Panc1 (cell line): Measurements from ENCODE around the gene ARF1. TPM values are rescaled to one million over a fixed set of nuclear protein-coding genes. Genes with fewer than 3 reads are reported as not detected.

Source experiments
- ATAC-seq: fragments of 200-7000 bp; cut with Tn5 transposase; 2 replicates; pipeline ENCODE4 v1.9.1; 2020; ENCODE audit warnings: mild to moderate bottlenecking, moderate library complexity
- BruUV-seq: library from RNA; stranded (reverse); fragments of 400-500 nt; replicated peaks from 2 replicates; lab custom pipeline; 2021; lab: Mats Ljungman, UMichigan
- CTCF ChIA-PET: fragments of 300-600 bp; sonication (Branson Sonifier 250); formaldehyde crosslinking; loops from one replicate; lab custom pipeline; 2022; ENCODE audit warnings: antibody characterized with exemption; lab: Charles Lee
- POLR2A ChIA-PET: fragments of 300-600 bp; sonication (Branson Sonifier 250); formaldehyde crosslinking; loops from one replicate; lab custom pipeline; 2022; ENCODE audit warnings: antibody characterized with exemption; lab: Charles Lee
- DNase-seq: peaks from one replicate; pipeline ENCODE4 v3.0.0-alpha.2; 2010; ENCODE audit warnings: low read depth, low spot score
- H3K27ac ChIP-seq: 2 replicates; pipeline ENCODE4 v1.5.1; 2011; ENCODE audit warnings: mild to moderate bottlenecking, low read length, inconsistent platforms
- H3K27me3 ChIP-seq: fragments of 200-500 bp; sonication (Bioruptor generic); 2 replicates; pipeline ENCODE4 v1.6.0; 2014; ENCODE audit warnings: low read length, inconsistent platforms; ENCODE audit not compliant: control insufficient read depth, insufficient read depth
- H3K36me3 ChIP-seq: fragments of 200-500 bp; sonication (Bioruptor generic); 2 replicates; pipeline ENCODE4 v1.5.1; 2014; ENCODE audit warnings: inconsistent platforms, mild to moderate bottlenecking, low read length, moderate library complexity; ENCODE audit not compliant: control insufficient read depth, insufficient read depth
- H3K4me1 ChIP-seq: 2 replicates; pipeline ENCODE4 v1.5.1; 2011; ENCODE audit warnings: inconsistent platforms, mild to moderate bottlenecking, low read length, moderate library complexity; ENCODE audit not compliant: control insufficient read depth, insufficient read depth
- H3K4me3 ChIP-seq, 2 experiments: 2 replicates each; pipeline ENCODE4 v1.5.1; 2011 to 2012; ENCODE audit warnings: low read depth in 2 of 2, low read length in 2 of 2, mild to moderate bottlenecking in 2 of 2, inconsistent platforms in 1 of 2, moderate library complexity in 1 of 2
- H3K9me3 ChIP-seq: fragments of 200-500 bp; sonication (Bioruptor generic); 2 replicates; pipeline ENCODE4 v1.5.1; 2014; ENCODE audit warnings: low read depth, mild to moderate bottlenecking, inconsistent platforms, low read length, moderate library complexity; ENCODE audit not compliant: control insufficient read depth, insufficient read depth
- POLR2AphosphoS5 ChIP-seq: IDR thresholded peaks from 2 replicates; pipeline ENCODE4 v1.6.1; 2012; ENCODE audit warnings: mild to moderate bottlenecking, low read depth, low read length, moderate library complexity
- REST ChIP-seq, 2 experiments: IDR thresholded peaks; 2 replicates each; pipeline ENCODE4 v1.6.1; 2011 to 2012; ENCODE audit warnings: low read depth in 2 of 2, control low read depth in 1 of 2, low read length in 1 of 2, mild to moderate bottlenecking in 1 of 2, moderate library complexity in 1 of 2; ENCODE audit not compliant: insufficient read depth in 1 of 2
- SIN3A ChIP-seq: IDR thresholded peaks from 2 replicates; pipeline ENCODE4 v1.6.1; 2012; ENCODE audit warnings: low read depth, mild to moderate bottlenecking, low read length, moderate library complexity, borderline replicate concordance; ENCODE audit not compliant: insufficient read depth
- TCF7L2 ChIP-seq: IDR thresholded peaks from 2 replicates; pipeline ENCODE4 v1.6.1; 2011; ENCODE audit warnings: mild to moderate bottlenecking, low read depth, low read length, inconsistent platforms
- in situ Hi-C: cut with HindIII; loops from 2 replicates; pipeline ENCODE4 v1.10.0; 2016; ENCODE audit warnings: low sequenced_read_pairs, low pct_unique_long_range_greater_than_20kb
- intact Hi-C: fragments of 100-400 bp; cut with micrococcal nuclease; formaldehyde crosslinking; loops from one replicate; pipeline ENCODE4 v1.10.0; 2022; ENCODE audit not compliant: unreplicated experiment
- total RNA-seq: library from RNA; stranded (reverse); gene quantifications from one replicate; pipeline ENCODE4 v1.2.1, GENCODE V29; 2021; ENCODE audit not compliant: unreplicated experiment
- TF ChIP-seq, protein P1 (sequence below): fragments of 450-650 bp; IDR thresholded peaks from 2 replicates; pipeline ENCODE4 v1.5.1; 2017; ENCODE audit warnings: mild to moderate bottlenecking

Gene ARF1
- total RNA-seq, 1 experiment from 2014 or later, result 321 TPM

DNA sequence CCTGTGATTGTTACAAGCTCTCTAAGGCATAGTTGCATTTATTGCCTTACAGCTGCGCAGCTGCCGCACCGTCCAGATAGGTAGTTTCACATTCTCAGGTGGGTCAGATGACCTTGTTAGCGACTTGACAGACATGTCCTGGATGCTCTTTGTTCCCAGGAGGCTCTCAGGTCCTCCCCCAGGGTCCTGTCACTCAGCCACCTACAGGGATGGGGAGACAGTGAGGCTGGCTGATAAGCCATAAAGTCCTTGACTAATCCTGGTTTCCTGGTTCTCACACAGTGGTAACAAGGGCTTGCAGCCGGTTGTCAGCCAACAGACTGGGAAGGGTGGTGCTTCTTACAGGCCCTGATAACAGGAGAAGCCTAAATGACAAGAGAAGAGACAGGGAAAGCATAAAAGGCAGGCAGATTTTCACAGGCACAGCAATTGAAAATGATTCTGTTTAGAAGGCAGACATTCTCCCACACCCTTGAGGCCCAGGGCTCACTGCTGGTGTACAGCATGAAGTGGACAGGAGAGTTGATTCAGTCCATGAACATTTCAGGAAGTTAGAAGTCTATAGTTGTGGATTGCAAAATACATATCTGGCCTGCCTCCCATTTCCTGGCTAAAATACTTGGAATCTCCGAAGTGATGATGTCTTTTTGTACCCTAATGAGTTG is 2.9 kb downstream of the ARF1 start:
- ChIA-PET POLR2A (no interaction called here), CTCF (no interaction called here)
- Histone ChIP-seq H3K4me3 (peak overlapping the region; percentile 87 to 98), H3K27ac (peak overlapping the region; percentile 82; the same call in 1 of the 2 replicates), H3K9me3 (no peaks in the 10 kb centered on the region), H3K4me1 (peaks cover 70% of the 10 kb centered on the region), H3K36me3 (peaks cover 7% of the 10 kb centered on the region; the same call in 1 of the 2 replicates), H3K27me3 (no peaks in the 10 kb centered on the region)
- in situ Hi-C loops (no loop called here), intact Hi-C loops (no loop called here)
- ATAC-seq, result no peak
- no TSS peak for BruUV-seq
- TF ChIP-seq, protein P1, sequence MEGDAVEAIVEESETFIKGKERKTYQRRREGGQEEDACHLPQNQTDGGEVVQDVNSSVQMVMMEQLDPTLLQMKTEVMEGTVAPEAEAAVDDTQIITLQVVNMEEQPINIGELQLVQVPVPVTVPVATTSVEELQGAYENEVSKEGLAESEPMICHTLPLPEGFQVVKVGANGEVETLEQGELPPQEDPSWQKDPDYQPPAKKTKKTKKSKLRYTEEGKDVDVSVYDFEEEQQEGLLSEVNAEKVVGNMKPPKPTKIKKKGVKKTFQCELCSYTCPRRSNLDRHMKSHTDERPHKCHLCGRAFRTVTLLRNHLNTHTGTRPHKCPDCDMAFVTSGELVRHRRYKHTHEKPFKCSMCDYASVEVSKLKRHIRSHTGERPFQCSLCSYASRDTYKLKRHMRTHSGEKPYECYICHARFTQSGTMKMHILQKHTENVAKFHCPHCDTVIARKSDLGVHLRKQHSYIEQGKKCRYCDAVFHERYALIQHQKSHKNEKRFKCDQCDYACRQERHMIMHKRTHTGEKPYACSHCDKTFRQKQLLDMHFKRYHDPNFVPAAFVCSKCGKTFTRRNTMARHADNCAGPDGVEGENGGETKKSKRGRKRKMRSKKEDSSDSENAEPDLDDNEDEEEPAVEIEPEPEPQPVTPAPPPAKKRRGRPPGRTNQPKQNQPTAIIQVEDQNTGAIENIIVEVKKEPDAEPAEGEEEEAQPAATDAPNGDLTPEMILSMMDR, result no peak
- TF ChIP-seq TCF7L2, result no peak
- TF ChIP-seq POLR2AphosphoS5, result no peak
- no peak for TF ChIP-seq SIN3A
- TF ChIP-seq REST (IDR thresholded peaks at IDR 0.05; ENCODE audit: insufficient read depth in 1 of 2, low read depth in 2 of 2, low read length in 1 of 2), result no peak
- DNase-seq, result no peak

DNA sequence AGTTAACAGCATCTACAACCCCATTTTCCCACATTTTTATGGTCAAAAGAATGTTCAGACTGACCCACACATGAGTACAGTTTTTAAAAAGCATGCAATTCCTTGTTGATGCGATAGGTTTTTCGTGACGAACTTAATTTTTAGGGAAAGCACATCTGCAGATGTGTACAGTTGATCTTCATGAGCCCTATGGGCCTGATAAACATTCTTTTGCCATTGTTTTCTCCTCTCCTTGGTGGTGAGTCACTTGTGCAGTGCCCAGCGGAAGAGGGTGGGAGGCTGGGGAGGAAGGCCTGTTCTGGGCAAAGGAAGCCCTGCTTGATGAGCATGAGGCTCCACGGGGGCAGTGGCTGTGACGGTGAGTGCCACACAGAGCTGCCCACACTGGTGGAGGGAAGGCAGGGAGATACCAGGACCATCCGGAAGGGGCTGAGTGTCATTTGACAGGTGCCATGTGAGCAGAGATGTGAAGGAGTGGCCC is 5.3 kb downstream of the ARF1 start:
- TF ChIP-seq TCF7L2 (no peak), SIN3A (no peak), REST (IDR thresholded peaks at IDR 0.05; ENCODE audit: insufficient read depth in 1 of 2, low read depth in 2 of 2, low read length in 1 of 2) (no peak), POLR2AphosphoS5 (no peak)
- TF ChIP-seq, protein P1, result no peak
- POLR2A ChIA-PET, result no interaction called here
- DNase-seq (no peak), ATAC-seq (peak; percentile 52; the same call in 1 of the 2 replicates)
- H3K4me1 ChIP-seq, result peaks cover 68% of the 10 kb centered on the region
- intact Hi-C loops (no loop called here), in situ Hi-C loops (no loop called here)
- H3K4me3 ChIP-seq, result peak overlapping the region in 1 of 2 experiments; percentile 25; a peak in 2 of 4 replicates
- H3K27ac ChIP-seq, result peak overlapping the region; percentile 39
- peaks cover 7% of the 10 kb centered on the region; the same call in 1 of the 2 replicates for H3K36me3 ChIP-seq
- no peaks in the 10 kb centered on the region for H3K9me3 ChIP-seq
- CTCF ChIA-PET, result interaction anchor here (0.8 to 1.4 kb wide), 2 partner anchors 77 to 88 kb away, joined by 3 to 8 read pairs; no protein-coding TSS in a partner anchor
- H3K27me3 ChIP-seq, result no peaks in the 10 kb centered on the region
- BruUV-seq, result no TSS peak
